ENCODE results near the gene KRTAP10-12.

- TF ChIP-seq, protein P1, sequence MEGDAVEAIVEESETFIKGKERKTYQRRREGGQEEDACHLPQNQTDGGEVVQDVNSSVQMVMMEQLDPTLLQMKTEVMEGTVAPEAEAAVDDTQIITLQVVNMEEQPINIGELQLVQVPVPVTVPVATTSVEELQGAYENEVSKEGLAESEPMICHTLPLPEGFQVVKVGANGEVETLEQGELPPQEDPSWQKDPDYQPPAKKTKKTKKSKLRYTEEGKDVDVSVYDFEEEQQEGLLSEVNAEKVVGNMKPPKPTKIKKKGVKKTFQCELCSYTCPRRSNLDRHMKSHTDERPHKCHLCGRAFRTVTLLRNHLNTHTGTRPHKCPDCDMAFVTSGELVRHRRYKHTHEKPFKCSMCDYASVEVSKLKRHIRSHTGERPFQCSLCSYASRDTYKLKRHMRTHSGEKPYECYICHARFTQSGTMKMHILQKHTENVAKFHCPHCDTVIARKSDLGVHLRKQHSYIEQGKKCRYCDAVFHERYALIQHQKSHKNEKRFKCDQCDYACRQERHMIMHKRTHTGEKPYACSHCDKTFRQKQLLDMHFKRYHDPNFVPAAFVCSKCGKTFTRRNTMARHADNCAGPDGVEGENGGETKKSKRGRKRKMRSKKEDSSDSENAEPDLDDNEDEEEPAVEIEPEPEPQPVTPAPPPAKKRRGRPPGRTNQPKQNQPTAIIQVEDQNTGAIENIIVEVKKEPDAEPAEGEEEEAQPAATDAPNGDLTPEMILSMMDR (IDR thresholded peaks at IDR 0.05): no peak
- TF ChIP-seq POLR2AphosphoS5 (IDR thresholded peaks at IDR 0.05) (no peak), POLR2A (IDR thresholded peaks at IDR 0.05) (no peak)
Observed at GRCh38 chr21:44658541-44658910, 38.4 kb upstream of the KRTAP10-12 start.

Measured in transverse colon (tissue), 4 donors.